SIG-M5 treated with dmso at 0.1 percent for 504 hours (cell line): ENCODE data around the gene EDN2.
A peak's percentile ranks its signal among the peaks of the same experiment; 100 is the strongest.

Experiments used
- DNase-seq: peaks from one replicate; lab custom pipeline; 2025; ENCODE audit not compliant: unreplicated experiment; lab: John Stamatoyannopoulos, UW

Gene EDN2

GRCh38 chr1:41440321-41441085, 44.0 kb downstream of the EDN2 start:
- DNase-seq, result no peak

DNA sequence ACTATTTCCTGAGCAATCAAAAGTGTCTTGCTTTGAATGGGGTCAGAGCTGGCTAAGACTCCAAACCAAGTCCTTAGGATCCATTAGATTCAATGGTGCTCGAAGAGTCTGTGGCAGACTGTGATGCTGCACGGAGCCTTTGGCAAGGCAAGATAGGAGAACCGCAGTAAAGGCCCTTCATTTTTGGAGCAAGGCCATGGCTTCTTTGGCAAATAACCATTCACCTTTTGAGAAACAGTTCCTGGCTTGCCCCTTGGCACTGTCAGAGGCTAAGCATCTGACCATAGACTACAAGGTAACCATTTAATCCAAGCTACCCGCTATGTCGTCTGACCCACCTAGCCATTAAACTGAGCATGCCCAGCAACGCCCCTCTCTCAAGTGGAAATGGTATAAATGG, 45.2 kb downstream of the EDN2 start:
- no peak for DNase-seq

GRCh38 chr1:41438711-41439110, 45.8 kb downstream of the EDN2 start:
- no peak for DNase-seq

GRCh38 chr1:41437011-41437355, 47.5 kb downstream of the EDN2 start:
- DNase-seq, result no peak

- DNase-seq, result no peak
Measured at GRCh38 chr1:41436281-41437010, 48.0 kb downstream of the EDN2 start.

- DNase-seq, result no peak
Measured at GRCh38 chr1:41435570-41436178, 48.8 kb downstream of the EDN2 start.

DNA sequence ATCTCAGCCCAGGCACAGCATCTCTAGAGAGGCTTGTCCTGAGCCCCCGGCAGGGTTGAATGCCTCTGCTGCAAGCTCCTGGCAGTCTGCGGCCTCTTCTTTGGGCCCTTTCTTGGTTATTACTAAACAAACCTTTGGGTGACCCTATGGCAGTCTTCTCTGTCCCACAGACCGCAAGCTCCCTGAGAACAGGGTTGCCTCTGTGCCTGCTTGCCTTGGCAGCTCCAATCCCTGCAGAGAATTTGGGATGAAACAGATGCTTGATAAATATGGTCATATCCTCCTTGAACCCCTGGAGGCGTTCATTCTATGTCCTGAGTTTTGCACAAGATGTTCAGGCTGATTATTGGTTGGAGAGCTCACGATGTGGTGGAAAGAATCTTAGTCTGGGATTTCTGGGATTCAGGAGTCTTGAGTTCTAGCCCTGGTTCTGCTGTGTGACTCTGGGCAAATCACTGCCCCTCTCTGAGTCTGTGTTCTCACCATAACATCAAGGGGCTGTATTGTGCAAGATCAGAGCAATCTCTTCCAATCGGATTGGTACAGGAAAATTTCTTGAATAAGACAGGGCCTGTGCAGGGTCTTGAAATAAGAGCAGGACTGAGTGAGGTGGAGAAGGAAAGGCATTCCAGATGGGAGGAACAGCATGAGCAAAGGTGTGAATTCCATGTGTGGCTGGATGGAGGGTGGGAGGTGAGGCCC, 49.6 kb downstream of the EDN2 start:
- DNase-seq, result no peak

GRCh38 chr1:41434306-41434705, 50.2 kb downstream of the EDN2 start:
- DNase-seq, result no peak

- no peak for DNase-seq
Measured at GRCh38 chr1:41433501-41433900, 51.0 kb downstream of the EDN2 start.

DNA sequence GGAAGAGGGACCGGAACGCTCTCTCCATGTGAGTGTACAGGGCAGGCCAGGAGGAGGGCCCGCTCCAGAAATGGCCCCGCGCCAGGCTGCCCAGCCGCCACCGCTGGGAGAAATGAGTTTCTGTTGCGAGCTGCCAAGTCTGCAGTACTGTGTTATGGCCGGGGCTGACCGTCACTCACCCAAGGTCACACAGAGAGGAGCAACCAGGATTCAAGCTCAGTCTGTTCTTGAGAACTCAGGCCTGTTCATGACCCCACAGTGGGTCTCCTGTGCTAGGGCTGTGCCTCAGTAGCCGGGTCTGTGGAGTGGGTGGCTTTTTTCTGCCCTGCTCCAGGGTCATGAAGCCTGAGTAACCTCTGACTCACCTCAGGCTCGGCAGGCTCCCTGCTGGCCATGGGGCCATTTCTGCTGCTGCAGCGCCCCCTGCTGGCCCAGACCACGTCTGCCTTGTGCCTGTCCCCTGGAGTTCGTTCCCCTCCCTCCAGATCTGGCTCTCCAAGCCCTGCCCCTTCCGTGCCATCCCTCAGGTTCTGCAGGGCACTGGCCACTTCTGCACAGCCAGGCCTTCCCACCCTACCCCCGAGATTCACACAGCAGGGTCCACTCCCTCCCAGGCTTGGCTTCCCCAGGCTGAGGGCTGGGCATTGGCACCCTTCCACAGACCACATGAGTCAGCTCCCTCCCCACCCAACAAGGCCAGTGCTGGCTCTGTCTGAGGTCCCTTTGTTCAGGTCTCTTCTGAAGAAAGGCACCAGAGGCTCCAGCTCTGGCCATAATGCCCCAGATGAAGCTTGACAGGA, 51.8 kb downstream of the EDN2 start:
- peak; percentile 56 for DNase-seq

GRCh38 chr1:41431490-41432350, 52.8 kb downstream of the EDN2 start:
- no peak for DNase-seq

GRCh38 chr1:41430582-41430981, 53.9 kb downstream of the EDN2 start:
- DNase-seq, result no peak

GRCh38 chr1:41430069-41430468, 54.4 kb downstream of the EDN2 start:
- DNase-seq, result no peak

DNA sequence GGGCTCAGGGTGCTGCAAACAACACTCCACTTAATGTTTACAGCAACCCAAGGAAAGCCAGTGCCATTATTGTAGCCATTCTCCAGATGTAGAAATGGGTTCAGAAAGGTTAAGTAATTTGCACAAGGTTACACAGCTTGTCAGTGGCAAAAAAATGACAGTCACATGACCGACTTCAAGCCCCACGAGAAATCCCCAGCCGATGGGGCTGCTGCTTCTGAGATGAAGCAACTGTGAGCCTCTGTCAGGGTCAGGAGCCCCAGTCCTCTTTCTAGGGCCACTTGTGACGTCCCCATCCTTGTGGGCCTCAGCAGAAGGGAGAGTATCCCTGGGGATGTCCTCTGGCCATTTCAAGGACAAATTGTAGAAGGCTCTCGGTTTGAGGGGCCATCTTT, 54.8 kb downstream of the EDN2 start:
- no peak for DNase-seq
